GM12878 (cell line): Measurements from ENCODE around the gene HNRNPAB.

Experiments used
- EZH2 ChIP-seq: IDR thresholded peaks from 2 replicates; pipeline ENCODE4 v1.6.1; 2012; ENCODE audit warnings: low read depth, mild to moderate bottlenecking, control low read depth, inconsistent platforms, low read length, borderline replicate concordance; ENCODE audit not compliant: control insufficient read depth
- NFYA ChIP-seq: IDR thresholded peaks from 2 replicates; pipeline ENCODE4 v1.6.1; 2011; ENCODE audit warnings: low read depth, mild to moderate bottlenecking, low read length, improper control_type of control experiment, borderline replicate concordance
- TF ChIP-seq, protein P1 (sequence below), 3 experiments: IDR thresholded peaks in 2 of 3; conservative IDR thresholded peaks in 1 of 3; 2 replicates each; pipeline ENCODE4 v1.5.1; 2011; ENCODE audit warnings: low read depth in 3 of 3, low read length in 3 of 3, mild to moderate bottlenecking in 3 of 3, control low read depth in 2 of 3, moderate library complexity in 2 of 3, inconsistent platforms in 1 of 3, mixed read lengths in 1 of 3; ENCODE audit not compliant: control insufficient read depth in 2 of 3, insufficient read depth in 1 of 3; ENCODE audit errors: extremely low read depth in 1 of 3

DNA sequence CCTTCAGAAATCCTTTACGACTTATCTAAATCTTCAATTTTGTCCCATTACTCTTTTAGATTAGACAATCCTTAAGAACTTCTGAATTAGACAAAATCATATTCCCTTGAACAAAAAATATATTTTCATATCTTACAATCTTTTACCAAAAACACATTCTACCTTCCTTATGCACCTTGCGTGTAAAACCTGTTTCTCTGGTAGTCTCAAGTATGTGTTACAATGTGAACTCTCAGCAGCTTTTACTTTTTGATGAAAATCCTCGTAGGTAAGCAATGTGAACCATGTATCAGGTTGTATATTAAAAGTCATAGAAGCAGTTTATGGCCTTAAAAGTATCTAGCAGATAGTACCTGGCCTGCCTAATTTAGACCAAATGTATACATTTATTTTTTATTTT lies 29.9 kb upstream of the HNRNPAB start:
- TF ChIP-seq, protein P1, sequence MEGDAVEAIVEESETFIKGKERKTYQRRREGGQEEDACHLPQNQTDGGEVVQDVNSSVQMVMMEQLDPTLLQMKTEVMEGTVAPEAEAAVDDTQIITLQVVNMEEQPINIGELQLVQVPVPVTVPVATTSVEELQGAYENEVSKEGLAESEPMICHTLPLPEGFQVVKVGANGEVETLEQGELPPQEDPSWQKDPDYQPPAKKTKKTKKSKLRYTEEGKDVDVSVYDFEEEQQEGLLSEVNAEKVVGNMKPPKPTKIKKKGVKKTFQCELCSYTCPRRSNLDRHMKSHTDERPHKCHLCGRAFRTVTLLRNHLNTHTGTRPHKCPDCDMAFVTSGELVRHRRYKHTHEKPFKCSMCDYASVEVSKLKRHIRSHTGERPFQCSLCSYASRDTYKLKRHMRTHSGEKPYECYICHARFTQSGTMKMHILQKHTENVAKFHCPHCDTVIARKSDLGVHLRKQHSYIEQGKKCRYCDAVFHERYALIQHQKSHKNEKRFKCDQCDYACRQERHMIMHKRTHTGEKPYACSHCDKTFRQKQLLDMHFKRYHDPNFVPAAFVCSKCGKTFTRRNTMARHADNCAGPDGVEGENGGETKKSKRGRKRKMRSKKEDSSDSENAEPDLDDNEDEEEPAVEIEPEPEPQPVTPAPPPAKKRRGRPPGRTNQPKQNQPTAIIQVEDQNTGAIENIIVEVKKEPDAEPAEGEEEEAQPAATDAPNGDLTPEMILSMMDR (IDR thresholded peaks at IDR 0.05 in 2 of 3, conservative IDR thresholded peaks at IDR 0.05 in 1 of 3; ENCODE audit: control insufficient read depth in 2 of 3, extremely low read depth in 1 of 3, insufficient read depth in 1 of 3, low read depth in 3 of 3, low read length in 3 of 3): no peak
- TF ChIP-seq NFYA (no peak), EZH2 (no peak)
